A549 (cell line): ENCODE measurements around the gene DENND2D.
"Not testable (repeated sequence)": the region's sequence is repeated elsewhere in the genome, so short reads cannot be mapped to it uniquely, and the experiment has no call there.

Experiments
- CTCF ChIP-seq: fragments of >200 bp; sonication (Bioruptor Twin); formaldehyde crosslinking; IDR thresholded peaks from 3 replicates; pipeline ENCODE4 v1.5.1; 2016
- KDM1A ChIP-seq: fragments of 200-600 bp; sonication (generic); IDR thresholded peaks from 2 replicates; pipeline ENCODE4 v1.6.1; 2016; ENCODE audit warnings: low read depth, mild to moderate bottlenecking

- not testable (repeated sequence) for TF ChIP-seq CTCF, KDM1A
Measured at GRCh38 chr1:111215285-111215684, 14.8 kb upstream of the DENND2D start.
